ENCODE results near the gene HIGD1A.

DNA sequence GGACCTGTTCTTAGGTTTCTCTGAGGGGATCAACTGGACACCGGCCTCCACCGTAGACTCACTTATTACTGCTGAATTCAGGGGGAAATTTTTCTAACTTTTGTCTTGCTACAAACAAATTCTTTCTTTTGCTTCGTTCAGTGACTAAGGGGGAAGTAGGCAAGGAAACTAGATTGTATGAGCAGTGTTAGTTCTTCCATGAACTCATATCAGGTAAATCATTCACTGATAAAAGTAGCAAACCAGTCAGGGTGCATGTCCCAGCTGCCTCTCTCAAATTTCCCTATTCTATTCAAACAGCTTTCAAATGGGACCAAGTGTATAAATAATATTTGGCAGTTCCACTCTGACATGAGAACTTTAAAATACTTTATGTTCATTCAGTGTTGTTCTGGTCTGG is 23.9 kb downstream of the HIGD1A start:
- no peak for TF ChIP-seq CTCF (IDR thresholded peaks at IDR 0.05)
- no peak for TF ChIP-seq POLR2A (IDR thresholded peaks at IDR 0.05)

Measured in Peyer's patch (tissue), 4 donors.